Medulla oblongata (tissue), 1 donor: ENCODE results near the gene TMEM50A.
"Not testable (repeated sequence)": the region's sequence is repeated elsewhere in the genome, so short reads cannot be mapped to it uniquely, and the experiment has no call there.

Source experiments
- DNase-seq: peaks from one replicate; pipeline ENCODE4 v3.0.0-alpha.2; 2015; ENCODE audit errors: extremely low spot score

The TMEM50A gene

DNA sequence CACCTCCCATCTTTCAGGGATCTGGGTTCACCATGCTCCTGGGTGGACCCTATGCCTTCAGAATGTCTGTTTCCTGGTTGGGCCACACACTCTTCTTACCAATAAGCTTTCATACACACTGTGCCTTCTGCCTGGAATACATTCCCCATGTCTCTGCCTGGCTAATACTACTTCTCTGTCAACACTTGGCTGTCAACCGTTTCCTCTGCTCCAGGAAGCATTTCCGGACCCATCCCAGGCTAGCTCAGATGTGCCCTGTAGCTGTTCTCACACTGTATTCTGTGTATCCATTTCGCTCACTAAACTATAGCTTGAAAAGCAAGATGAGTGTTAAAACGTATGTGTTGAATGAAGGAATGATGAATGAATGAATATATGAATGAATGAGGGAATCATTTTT lies 49.0 kb downstream of the TMEM50A start:
- not testable (repeated sequence) for DNase-seq

DNA sequence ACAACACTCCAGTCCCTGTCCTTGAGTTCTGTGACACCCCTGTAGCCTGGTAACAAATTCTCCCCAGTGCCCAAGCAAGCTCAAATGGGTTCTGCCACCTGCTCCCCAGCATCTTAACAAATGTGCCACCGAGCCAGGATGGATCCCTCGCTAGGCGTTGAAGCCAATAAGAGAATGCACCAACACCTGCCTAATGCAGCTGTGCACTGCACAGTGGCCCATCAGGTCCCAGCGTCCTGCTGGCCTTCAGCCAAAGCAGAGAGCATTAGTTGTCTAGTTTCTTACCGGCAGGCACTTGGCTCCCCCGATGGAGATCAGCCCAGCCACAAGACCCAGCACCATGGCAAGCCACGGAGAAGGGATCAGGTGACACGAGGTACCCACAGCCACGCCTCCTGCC lies 50.6 kb downstream of the TMEM50A start:
- not testable (repeated sequence) for DNase-seq

DNA sequence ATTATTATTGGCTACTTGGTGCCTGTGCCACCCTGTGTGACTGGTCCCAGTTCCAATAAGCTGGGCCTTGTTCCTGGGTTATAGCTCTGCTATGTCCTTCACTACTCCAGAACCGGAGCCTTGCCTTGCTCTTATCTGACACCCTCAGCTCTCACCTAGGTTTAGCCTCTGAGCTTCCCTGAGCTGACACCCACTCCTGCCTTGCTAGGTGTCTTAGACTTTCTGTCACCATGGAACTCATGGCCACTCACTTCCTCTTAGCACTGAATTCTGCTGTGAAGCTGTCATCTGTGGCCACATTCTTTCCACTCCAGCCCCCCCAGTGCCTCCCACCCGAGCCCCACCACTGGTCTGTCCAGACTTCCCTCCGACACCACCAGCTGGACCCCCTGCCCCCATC lies 51.6 kb downstream of the TMEM50A start:
- DNase-seq, result not testable (repeated sequence)

DNA sequence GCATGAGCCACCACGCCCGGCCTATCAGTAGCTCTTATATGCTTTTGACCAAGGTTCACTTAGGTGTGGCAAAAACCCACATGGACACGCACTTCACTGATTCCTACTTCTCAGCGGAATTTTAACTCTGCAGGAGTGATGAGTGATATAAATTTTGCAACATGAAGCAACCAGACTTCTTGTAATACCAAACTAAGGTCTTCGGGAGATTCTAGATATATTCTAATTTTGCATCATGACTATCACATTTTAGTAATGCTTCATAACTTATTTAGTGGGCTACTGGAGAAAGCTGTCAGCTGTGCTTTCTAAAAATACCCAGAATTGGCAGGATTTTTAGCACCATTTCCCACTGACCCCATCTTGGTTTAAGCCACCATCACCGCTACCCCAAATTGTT lies 54.7 kb downstream of the TMEM50A start:
- no peak for DNase-seq

DNA sequence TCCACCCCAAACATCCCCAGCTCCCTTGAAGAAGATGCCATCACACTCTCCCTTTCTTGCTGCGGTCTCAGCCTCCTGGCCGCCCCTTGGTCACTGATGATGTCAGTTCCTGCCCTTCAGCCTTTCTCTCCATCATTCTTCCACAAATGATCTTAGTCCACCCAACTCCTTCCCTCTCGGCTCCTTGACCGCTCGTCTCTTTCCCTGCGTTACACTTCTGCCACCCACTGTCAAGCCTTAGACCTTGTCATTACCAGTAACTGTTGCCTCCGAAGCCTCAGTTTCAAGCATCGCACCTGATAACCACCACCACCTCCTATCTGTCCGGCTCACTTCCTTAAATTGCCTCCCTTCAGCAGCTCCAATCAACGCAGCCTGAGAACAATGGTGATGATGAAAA lies 59.4 kb downstream of the TMEM50A start:
- DNase-seq, result not testable (repeated sequence)

DNA sequence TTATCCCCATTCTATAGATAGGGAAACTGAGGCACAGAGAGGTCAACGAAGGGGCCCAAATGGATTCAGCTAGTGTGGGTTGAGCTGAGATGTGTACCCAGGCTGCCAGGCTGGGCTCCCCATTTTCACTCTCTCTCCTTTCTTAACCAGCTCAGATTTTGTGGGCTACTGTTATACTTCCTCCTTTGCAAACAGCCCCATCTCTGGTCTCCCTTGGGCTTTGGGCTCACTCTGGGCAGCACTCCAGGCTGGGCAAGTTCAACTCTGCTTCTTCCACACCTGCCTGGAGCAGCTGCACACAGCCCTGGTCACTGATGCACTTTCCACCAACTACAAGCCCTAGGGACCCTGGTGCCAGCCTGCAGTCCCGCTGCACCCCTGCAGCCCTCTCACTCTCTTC lies 59.9 kb downstream of the TMEM50A start:
- DNase-seq, result not testable (repeated sequence)

DNA sequence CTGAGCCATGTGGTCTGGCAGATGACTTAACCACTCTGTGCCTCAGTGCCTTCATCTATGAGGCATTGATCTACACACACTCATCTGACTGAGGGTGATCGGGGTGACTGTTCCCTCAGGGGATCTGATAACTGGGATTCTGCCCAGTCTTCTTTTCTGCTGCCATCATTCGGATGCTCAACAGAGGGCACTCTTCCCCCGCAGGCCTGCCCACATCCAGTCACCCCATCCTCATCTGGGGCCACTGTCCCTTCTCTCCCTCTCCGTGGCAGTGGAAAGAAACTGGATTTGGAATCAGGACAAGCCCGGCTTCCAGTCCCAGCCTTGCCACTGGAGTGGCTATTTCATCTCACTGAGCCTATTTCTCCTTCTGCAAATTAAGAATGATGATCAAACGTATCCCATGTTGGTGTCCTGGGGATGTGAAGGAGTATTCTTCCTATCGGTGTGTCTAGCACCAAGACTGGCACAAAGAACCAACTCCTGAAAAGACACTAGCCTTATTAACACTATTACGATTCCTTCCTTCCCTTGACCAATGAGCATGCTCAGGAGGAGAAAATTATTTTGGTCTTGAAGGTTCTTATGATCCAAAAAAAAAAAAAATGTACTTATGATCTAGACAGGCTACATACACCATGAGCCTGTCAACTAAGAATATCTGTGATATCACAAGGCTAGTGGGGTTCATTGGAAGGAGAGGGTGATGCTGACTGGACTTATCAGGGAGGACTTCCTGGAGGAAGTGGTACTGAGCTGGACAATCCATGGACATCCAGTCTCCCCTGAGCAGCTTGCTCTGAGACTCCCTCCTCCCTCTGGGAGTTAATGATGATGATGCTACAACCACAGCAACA lies 65.0 kb downstream of the TMEM50A start:
- not testable (repeated sequence) for DNase-seq

DNA sequence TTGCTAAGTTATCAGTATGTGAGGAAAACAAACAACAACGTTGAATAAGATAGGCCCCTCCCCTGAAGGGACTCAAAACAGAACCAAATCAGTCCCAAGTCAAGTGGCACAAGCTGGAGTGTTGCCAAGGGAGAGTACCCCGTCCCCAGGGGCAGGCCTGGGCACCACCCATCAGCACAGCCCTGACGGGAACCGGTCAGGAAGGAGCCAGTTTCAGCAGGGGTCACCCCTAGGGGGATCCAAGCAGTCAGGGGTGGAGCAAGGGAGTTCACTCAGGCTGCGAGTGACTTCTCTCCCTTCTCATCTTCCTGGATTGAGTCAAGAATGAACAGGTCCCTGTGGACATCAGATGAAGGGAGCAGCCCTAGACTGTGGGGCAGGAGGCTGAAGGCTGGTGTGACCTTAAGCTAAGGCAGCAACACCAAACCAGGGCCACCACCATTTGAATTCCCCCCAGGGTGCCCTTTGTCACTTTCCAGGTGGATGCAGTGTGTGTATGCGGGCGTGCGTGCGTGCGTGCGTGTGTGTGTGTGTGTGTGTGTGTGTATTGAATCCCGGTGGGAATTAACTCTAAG lies 67.7 kb downstream of the TMEM50A start:
- not testable (repeated sequence) for DNase-seq

DNA sequence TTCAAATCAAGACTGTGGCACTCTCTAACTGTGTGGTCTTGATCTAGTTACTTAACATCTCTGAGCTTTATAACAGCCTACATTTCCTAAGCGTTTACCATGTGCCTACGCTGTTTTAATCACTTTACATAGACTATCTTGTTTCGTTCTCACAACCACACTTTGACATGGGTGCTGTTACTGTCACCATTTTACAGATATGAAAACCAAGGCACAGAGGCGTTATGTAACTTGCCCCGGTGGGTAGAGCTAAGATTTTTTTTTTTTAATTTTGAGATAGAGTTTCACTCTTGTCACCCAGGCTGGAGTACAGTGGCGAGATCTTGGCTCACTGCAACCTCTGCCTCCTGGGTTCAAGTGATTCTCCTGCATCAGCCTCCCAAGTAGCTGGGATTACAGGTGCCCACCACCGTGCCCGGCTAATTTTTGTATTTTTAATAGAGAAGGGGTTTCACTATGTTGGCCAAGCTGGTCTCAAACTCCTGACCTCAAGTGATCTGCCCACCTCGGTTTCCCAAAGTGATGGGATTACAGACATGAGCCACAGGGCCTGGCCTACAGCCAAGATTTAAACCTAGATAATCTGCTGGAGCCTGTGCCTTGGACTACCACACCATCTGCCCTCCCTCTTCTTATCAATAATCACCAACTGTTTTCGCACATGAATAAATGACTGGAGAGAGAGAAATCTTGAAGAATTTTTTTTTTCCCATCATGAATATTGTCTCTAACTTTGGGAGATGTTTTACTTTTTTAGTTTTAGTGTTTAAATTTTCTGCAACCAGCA lies 71.7 kb downstream of the TMEM50A start:
- DNase-seq, result not testable (repeated sequence)
